KMS-11 (cell line): Measurements from ENCODE around the gene BRAP.
"Not testable (repeated sequence)": the region's sequence is repeated elsewhere in the genome, so short reads cannot be mapped to it uniquely, and the experiment has no call there.

Experiments used
- H2AFZ ChIP-seq: fragments of 200-600 bp; sonication (generic); 2 replicates; pipeline ENCODE4 v1.6.1; 2016; ENCODE audit warnings: antibody characterized with exemption, mixed run types, low read depth
- H3K27ac ChIP-seq: fragments of 200-600 bp; sonication (generic); 2 replicates; pipeline ENCODE4 v1.6.1; 2016; ENCODE audit warnings: mild to moderate bottlenecking, mixed run types
- H3K27me3 ChIP-seq: fragments of 200-600 bp; sonication (generic); 2 replicates; pipeline ENCODE4 v1.6.1; 2017; ENCODE audit warnings: mild to moderate bottlenecking, low read depth, mixed run types, moderate library complexity; ENCODE audit not compliant: insufficient read depth
- H3K36me3 ChIP-seq: fragments of 200-600 bp; sonication (generic); 2 replicates; pipeline ENCODE4 v1.6.1; 2017; ENCODE audit warnings: mild to moderate bottlenecking, mixed run types; ENCODE audit not compliant: insufficient read depth
- H3K4me1 ChIP-seq: fragments of 200-600 bp; sonication (generic); 2 replicates; pipeline ENCODE4 v1.6.1; 2016; ENCODE audit warnings: mild to moderate bottlenecking, low read depth, mixed run types; ENCODE audit not compliant: poor library complexity, severe bottlenecking
- H3K4me2 ChIP-seq: fragments of 200-600 bp; sonication (generic); 2 replicates; pipeline ENCODE4 v1.7.0; 2016; ENCODE audit warnings: mild to moderate bottlenecking, mixed run types
- H3K4me3 ChIP-seq: fragments of 200-600 bp; sonication (generic); IDR thresholded peaks from 2 replicates; pipeline ENCODE4 v1.6.1; 2017; ENCODE audit warnings: low read depth, low read length, mixed read lengths; ENCODE audit not compliant: insufficient read depth
- H3K79me2 ChIP-seq: fragments of 200-600 bp; sonication (generic); 2 replicates; pipeline ENCODE4 v1.6.1; 2016; ENCODE audit warnings: low read depth, mixed run types; ENCODE audit not compliant: insufficient read depth
- H3K9ac ChIP-seq: fragments of 200-600 bp; sonication (generic); 2 replicates; pipeline ENCODE4 v1.6.1; 2016; ENCODE audit warnings: mild to moderate bottlenecking, mixed run types
- H4K20me1 ChIP-seq: fragments of 200-600 bp; sonication (generic); 2 replicates; pipeline ENCODE4 v1.6.1; 2016; ENCODE audit warnings: mild to moderate bottlenecking, mixed run types; ENCODE audit not compliant: insufficient read depth
- TF ChIP-seq, protein P1 (sequence below): fragments of 200-600 bp; sonication (generic); conservative IDR thresholded peaks from 2 replicates; pipeline ENCODE4 v1.6.1; 2017; ENCODE audit warnings: low read depth, mild to moderate bottlenecking, antibody characterized with exemption, low read length, moderate library complexity, mixed read lengths

The BRAP gene

DNA sequence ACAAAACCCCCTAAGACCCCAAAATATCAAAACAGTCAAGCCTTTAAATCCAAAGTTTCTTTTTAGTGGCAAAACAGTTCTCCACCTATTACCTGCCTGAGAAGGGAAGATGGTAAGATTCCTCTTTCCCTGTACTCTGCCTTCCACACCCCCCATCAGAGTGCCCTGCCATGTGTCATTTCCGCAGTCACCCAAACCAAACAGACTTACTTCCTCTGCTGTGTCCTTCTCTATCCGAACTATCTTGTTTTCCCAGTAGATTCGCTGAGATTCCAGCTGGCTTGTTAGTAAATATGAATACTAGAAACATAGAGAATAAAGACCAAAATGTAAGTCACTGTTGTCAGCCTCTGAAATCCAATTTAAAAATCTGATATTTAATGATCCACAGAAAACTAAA is 30.4 kb downstream of the BRAP start:
- Histone ChIP-seq H3K27me3 (no peaks in the 10 kb centered on the region), H3K79me2 (no peaks in the 10 kb centered on the region), H3K4me2 (no peak overlapping the region), H3K4me3 (no peak overlapping the region), H3K9ac (no peak overlapping the region), H4K20me1 (no peaks in the 10 kb centered on the region), H3K27ac (no peak overlapping the region), H2AFZ (no peak overlapping the region), H3K36me3 (no peaks in the 10 kb centered on the region; the same call in 1 of the 2 replicates), H3K4me1 (peaks cover 18% of the 10 kb centered on the region)
- TF ChIP-seq, protein P1, sequence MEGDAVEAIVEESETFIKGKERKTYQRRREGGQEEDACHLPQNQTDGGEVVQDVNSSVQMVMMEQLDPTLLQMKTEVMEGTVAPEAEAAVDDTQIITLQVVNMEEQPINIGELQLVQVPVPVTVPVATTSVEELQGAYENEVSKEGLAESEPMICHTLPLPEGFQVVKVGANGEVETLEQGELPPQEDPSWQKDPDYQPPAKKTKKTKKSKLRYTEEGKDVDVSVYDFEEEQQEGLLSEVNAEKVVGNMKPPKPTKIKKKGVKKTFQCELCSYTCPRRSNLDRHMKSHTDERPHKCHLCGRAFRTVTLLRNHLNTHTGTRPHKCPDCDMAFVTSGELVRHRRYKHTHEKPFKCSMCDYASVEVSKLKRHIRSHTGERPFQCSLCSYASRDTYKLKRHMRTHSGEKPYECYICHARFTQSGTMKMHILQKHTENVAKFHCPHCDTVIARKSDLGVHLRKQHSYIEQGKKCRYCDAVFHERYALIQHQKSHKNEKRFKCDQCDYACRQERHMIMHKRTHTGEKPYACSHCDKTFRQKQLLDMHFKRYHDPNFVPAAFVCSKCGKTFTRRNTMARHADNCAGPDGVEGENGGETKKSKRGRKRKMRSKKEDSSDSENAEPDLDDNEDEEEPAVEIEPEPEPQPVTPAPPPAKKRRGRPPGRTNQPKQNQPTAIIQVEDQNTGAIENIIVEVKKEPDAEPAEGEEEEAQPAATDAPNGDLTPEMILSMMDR, result no peak

DNA sequence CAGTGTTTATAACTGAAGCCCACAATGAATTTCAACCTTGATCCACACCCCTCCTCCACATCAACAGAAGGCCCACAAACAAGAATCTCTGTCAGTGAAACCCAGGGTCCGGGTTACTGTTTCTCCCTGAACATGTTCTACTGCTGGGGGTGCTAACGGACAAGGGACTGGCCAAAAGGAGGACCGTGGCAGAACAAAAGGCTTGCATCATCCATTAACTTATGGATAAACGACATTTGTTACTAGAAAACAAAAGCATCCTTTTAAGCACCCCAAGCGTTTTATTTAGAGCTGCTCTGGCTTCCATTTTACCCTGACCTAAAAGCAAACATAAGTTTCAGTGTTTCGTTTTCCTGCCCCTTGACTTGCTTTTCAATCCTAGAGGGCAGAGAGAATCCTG is 32.2 kb downstream of the BRAP start:
- Histone ChIP-seq H3K4me1 (peaks cover 6% of the 10 kb centered on the region), H2AFZ (no peak overlapping the region), H3K9ac (no peak overlapping the region), H3K4me2 (no peak overlapping the region), H3K27me3 (no peaks in the 10 kb centered on the region), H4K20me1 (no peaks in the 10 kb centered on the region), H3K79me2 (no peaks in the 10 kb centered on the region), H3K27ac (no peak overlapping the region), H3K4me3 (no peak overlapping the region), H3K36me3 (no peaks in the 10 kb centered on the region; the same call in 1 of the 2 replicates)
- TF ChIP-seq, protein P1, result no peak

DNA sequence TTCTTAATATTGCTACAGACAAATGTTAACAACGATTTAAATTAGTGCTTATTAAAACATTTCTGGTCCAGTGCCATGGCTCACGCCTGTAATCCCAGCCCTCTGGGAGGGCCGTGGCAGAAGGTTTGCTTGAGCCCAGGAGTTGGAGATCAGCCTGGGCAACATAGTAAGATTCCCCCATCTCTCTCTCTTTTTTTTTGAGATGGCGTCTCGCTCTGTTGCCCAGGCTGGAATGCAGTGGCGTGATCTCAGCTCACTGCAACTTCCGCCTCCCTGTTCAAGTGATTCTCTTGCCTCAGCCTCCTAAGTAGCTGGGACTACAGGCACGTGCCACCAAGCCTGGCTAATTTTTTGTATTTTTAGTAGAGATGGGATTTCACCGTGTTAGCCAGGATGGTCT is 33.2 kb downstream of the BRAP start:
- H3K4me2 ChIP-seq, H3K27ac ChIP-seq, H2AFZ ChIP-seq, H3K4me3 ChIP-seq, H3K79me2 ChIP-seq, H4K20me1 ChIP-seq, H3K9ac ChIP-seq, H3K36me3 ChIP-seq, H3K27me3 ChIP-seq, H3K4me1 ChIP-seq: not testable (repeated sequence)

DNA sequence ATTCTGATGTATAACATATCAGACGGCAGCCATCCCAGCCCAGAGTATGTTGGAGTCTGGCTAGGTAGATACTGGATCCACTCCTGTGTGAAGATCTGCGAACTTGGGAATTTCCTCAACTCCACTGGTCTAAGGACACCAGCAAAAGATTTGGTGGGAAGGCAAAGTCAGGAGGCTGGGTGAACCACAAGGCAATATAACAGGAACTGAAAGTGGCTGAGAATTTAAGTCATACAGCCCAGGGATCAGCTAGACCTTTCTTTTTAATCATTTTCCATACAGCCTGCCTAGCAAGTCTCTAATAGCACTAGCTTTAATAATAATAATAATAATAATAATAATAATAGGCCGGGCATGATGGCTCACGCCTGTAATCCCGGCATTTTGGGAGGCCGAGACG is 34.8 kb downstream of the BRAP start:
- Histone ChIP-seq H3K79me2 (no peaks in the 10 kb centered on the region), H3K4me3 (no peak overlapping the region), H3K27me3 (no peaks in the 10 kb centered on the region), H3K36me3 (no peaks in the 10 kb centered on the region), H3K4me2 (no peak overlapping the region), H3K27ac (no peak overlapping the region), H3K4me1 (peaks cover 24% of the 10 kb centered on the region), H4K20me1 (no peaks in the 10 kb centered on the region), H2AFZ (no peak overlapping the region), H3K9ac (no peak overlapping the region)
- TF ChIP-seq, protein P1, result no peak

DNA sequence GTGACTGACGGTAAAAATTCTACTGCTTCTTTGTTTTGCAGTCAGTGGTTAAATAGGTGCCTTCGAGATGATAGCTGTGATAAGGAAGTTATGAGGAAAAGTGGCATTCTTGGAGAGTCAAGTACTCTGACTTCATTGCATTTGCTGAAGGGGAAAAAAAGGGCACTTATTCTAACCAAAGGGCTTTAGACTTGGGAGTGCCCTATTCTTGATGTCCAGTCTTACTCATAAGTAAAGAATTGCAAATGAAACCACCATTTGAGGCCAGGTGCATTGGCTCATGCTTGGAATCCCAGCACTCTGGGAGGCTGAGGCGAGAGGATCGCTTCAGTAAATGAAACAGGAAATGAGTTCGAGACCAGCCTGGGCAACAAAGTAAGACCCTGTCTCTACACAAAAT is 40.3 kb downstream of the BRAP start:
- no peak overlapping the region for H3K4me3 ChIP-seq
- H3K27me3 ChIP-seq, result no peaks in the 10 kb centered on the region
- TF ChIP-seq, protein P1, result no peak
- no peak overlapping the region for H3K27ac ChIP-seq
- H3K9ac ChIP-seq, result no peak overlapping the region
- no peak overlapping the region for H2AFZ ChIP-seq
- H4K20me1 ChIP-seq, result no peaks in the 10 kb centered on the region
- no peaks in the 10 kb centered on the region for H3K79me2 ChIP-seq
- peaks cover 25% of the 10 kb centered on the region for H3K4me1 ChIP-seq
- no peaks in the 10 kb centered on the region for H3K36me3 ChIP-seq
- no peak overlapping the region for H3K4me2 ChIP-seq
